COR-L47 (cell line): ENCODE data around the gene RNF4.

Experiments used
- DNase-seq: peaks from one replicate; lab custom pipeline; 2025; lab: John Stamatoyannopoulos, UW

Gene RNF4

GRCh38 chr4:2437475-2438215 lies 31.3 kb upstream of the RNF4 start:
- no peak for DNase-seq

GRCh38 chr4:2438822-2439718 lies 29.8 kb upstream of the RNF4 start:
- no peak for DNase-seq

GRCh38 chr4:2441393-2442174 lies 27.3 kb upstream of the RNF4 start:
- peak; percentile 75 for DNase-seq

- no peak for DNase-seq
These were observed 26.5 kb upstream of the RNF4 start for GRCh38 chr4:2442175-2442993.

GRCh38 chr4:2443061-2443730 lies 25.7 kb upstream of the RNF4 start:
- no peak for DNase-seq

GRCh38 chr4:2443956-2444740 lies 24.8 kb upstream of the RNF4 start:
- no peak for DNase-seq

- no peak for DNase-seq
These were observed 23.8 kb upstream of the RNF4 start for GRCh38 chr4:2445130-2445529.

- DNase-seq, result no peak
These were observed 23.3 kb upstream of the RNF4 start for GRCh38 chr4:2445571-2445970.

GRCh38 chr4:2446656-2447564 lies 22.0 kb upstream of the RNF4 start:
- no peak for DNase-seq

GRCh38 chr4:2448589-2448988 lies 20.3 kb upstream of the RNF4 start:
- no peak for DNase-seq

- DNase-seq, result no peak
These were observed 19.9 kb upstream of the RNF4 start for GRCh38 chr4:2449051-2449450.

GRCh38 chr4:2449511-2450392 lies 19.2 kb upstream of the RNF4 start:
- DNase-seq, result no peak

GRCh38 chr4:2450394-2451035 lies 18.4 kb upstream of the RNF4 start:
- DNase-seq, result no peak

- no peak for DNase-seq
These were observed 17.8 kb upstream of the RNF4 start for GRCh38 chr4:2451036-2451520.

- DNase-seq, result no peak
These were observed 16.8 kb upstream of the RNF4 start for GRCh38 chr4:2451821-2452785.
